ENCODE measurements around the gene NAA25.

NAA25 gene

GRCh38 chr12:112134731-112135130 lies 26.1 kb upstream of the NAA25 start:
- Histone ChIP-seq H3K4me1 (peaks cover 18 to 36% (median 21%) of the 10 kb centered on the region in 10 experiments), H4K20me1 (peaks cover 0 to 41% (median 0%) of the 10 kb centered on the region in 11 experiments; a peak in 9 of 22 replicates), H3K9me3 (replicated peaks in 1 of 11) (no peaks in the 10 kb centered on the region), H3K36me3 (peaks cover 58 to 80% (median 67%) of the 10 kb centered on the region in 11 experiments), H3K27ac (no peak overlapping the region), H3K27me3 (no peaks in the 10 kb centered on the region), H3K4me3 (no peak overlapping the region), H3K9ac (no peak overlapping the region), H3K4me2 (no peak overlapping the region)
- peak in 4 of 11 experiments; percentile 21 to 64 (median 46); a peak in 3 of 22 replicates for TF ChIP-seq Cebpa-rat (IDR thresholded peaks at IDR 0.05)

- no peak for TF ChIP-seq Cebpa-rat (IDR thresholded peaks at IDR 0.05)
- Histone ChIP-seq H3K4me3 (no peak overlapping the region), H3K9me3 (replicated peaks in 1 of 11) (no peaks in the 10 kb centered on the region), H3K9ac (no peak overlapping the region), H3K4me1 (peaks cover 31 to 49% (median 34%) of the 10 kb centered on the region in 10 experiments), H3K36me3 (peaks cover 45 to 66% (median 54%) of the 10 kb centered on the region in 11 experiments), H3K4me2 (peak overlapping the region in 2 of 11 experiments; percentile 42 to 98; a peak in 4 of 22 replicates), H3K27ac (no peak overlapping the region), H3K27me3 (no peaks in the 10 kb centered on the region), H4K20me1 (peaks cover 0 to 41% (median 0%) of the 10 kb centered on the region in 11 experiments; a peak in 9 of 22 replicates)
Measured at GRCh38 chr12:112133418-112133817, 24.8 kb upstream of the NAA25 start.

- Histone ChIP-seq H3K4me2 (peak overlapping the region; percentile 82 to 100 (median 94); a peak in 18 of 22 replicates), H3K4me1 (peaks cover 48 to 66% (median 51%) of the 10 kb centered on the region in 10 experiments), H3K27ac (peak overlapping the region; percentile 68 to 92 (median 82); a peak in 18 of 22 replicates), H3K36me3 (peaks cover 28 to 49% (median 36%) of the 10 kb centered on the region in 11 experiments), H3K9ac (peak overlapping the region in 5 of 11 experiments; percentile 71 to 77 (median 74); a peak in 6 of 22 replicates), H3K9me3 (replicated peaks in 1 of 11) (no peaks in the 10 kb centered on the region), H4K20me1 (peaks cover 0 to 42% (median 7%) of the 10 kb centered on the region in 11 experiments; a peak in 12 of 22 replicates), H3K27me3 (no peaks in the 10 kb centered on the region), H3K4me3 (peak overlapping the region in 2 of 10 experiments; percentile 46 to 48; a peak in 3 of 20 replicates)
- no peak for TF ChIP-seq Cebpa-rat (IDR thresholded peaks at IDR 0.05)
Measured at GRCh38 chr12:112131686-112132085, 23.1 kb upstream of the NAA25 start.

- Histone ChIP-seq H3K27me3 (no peaks in the 10 kb centered on the region), H3K9ac (peak overlapping the region; percentile 68 to 85 (median 74)), H3K27ac (peak overlapping the region; percentile 68 to 92 (median 82)), H3K4me1 (peaks cover 56 to 72% (median 60%) of the 10 kb centered on the region in 10 experiments), H3K9me3 (replicated peaks in 1 of 11) (no peaks in the 10 kb centered on the region), H3K36me3 (peaks cover 16 to 37% (median 25%) of the 10 kb centered on the region in 11 experiments), H3K4me2 (peak overlapping the region; percentile 82 to 100 (median 94)), H3K4me3 (peak overlapping the region; percentile 34 to 62 (median 46); a peak in 15 of 20 replicates), H4K20me1 (peaks cover 0 to 45% (median 18%) of the 10 kb centered on the region in 11 experiments; a peak in 13 of 22 replicates)
- no peak for TF ChIP-seq Cebpa-rat (IDR thresholded peaks at IDR 0.05)
Measured at GRCh38 chr12:112130441-112130998, 21.9 kb upstream of the NAA25 start.

- Histone ChIP-seq H3K4me3 (peak overlapping the region; percentile 74 to 98 (median 87); a peak in 18 of 20 replicates), H3K27me3 (no peaks in the 10 kb centered on the region), H3K36me3 (peaks cover 0 to 6% (median 0%) of the 10 kb centered on the region in 11 experiments; a peak in 2 of 22 replicates), H3K4me1 (peaks cover 58 to 68% (median 63%) of the 10 kb centered on the region in 10 experiments), H3K9ac (peak overlapping the region in 10 of 11 experiments; percentile 36 to 97 (median 92); a peak in 12 of 22 replicates), H3K27ac (peak overlapping the region in 5 of 11 experiments; percentile 4 to 97 (median 82); a peak in 5 of 22 replicates), H3K4me2 (peak overlapping the region; percentile 82 to 100 (median 96)), H3K9me3 (replicated peaks in 1 of 11) (no peaks in the 10 kb centered on the region), H4K20me1 (peaks cover 0 to 27% (median 12%) of the 10 kb centered on the region in 11 experiments; a peak in 12 of 22 replicates)
- TF ChIP-seq Cebpa-rat (IDR thresholded peaks at IDR 0.05), result no peak
Measured at GRCh38 chr12:112126911-112127310, 18.3 kb upstream of the NAA25 start.

GRCh38 chr12:112126000-112126438 lies 17.4 kb upstream of the NAA25 start:
- H3K27ac ChIP-seq, result peak overlapping the region; percentile 82 to 97 (median 86)
- no peaks in the 10 kb centered on the region for H3K9me3 ChIP-seq (replicated peaks in 1 of 11)
- H3K36me3 ChIP-seq, result no peaks in the 10 kb centered on the region
- H3K27me3 ChIP-seq, result no peaks in the 10 kb centered on the region
- peak overlapping the region; percentile 82 to 100 (median 96) for H3K4me2 ChIP-seq
- H3K4me3 ChIP-seq, result peak overlapping the region; percentile 74 to 98 (median 87)
- peak overlapping the region; percentile 86 to 97 (median 92) for H3K9ac ChIP-seq
- no peak for TF ChIP-seq Cebpa-rat (IDR thresholded peaks at IDR 0.05)
- peaks cover 0 to 22% (median 10%) of the 10 kb centered on the region in 11 experiments; a peak in 12 of 22 replicates for H4K20me1 ChIP-seq
- peaks cover 49 to 59% (median 54%) of the 10 kb centered on the region in 10 experiments for H3K4me1 ChIP-seq

- Histone ChIP-seq H3K36me3 (no peaks in the 10 kb centered on the region), H3K9me3 (replicated peaks in 1 of 11) (no peaks in the 10 kb centered on the region), H3K4me3 (peak within 1 kb of the TSS; percentile 74 to 98 (median 87)), H3K9ac (peak within 1 kb of the TSS; percentile 86 to 97 (median 92)), H3K27ac (peak within 1 kb of the TSS; percentile 82 to 97 (median 86)), H4K20me1 (peaks cover 0 to 19% (median 10%) of the 10 kb centered on the region in 11 experiments; a peak in 11 of 22 replicates), H3K4me2 (peak within 1 kb of the TSS; percentile 82 to 100 (median 96)), H3K4me1 (peaks cover 46 to 53% (median 49%) of the 10 kb centered on the region in 10 experiments), H3K27me3 (no peaks in the 10 kb centered on the region)
- no peak for TF ChIP-seq Cebpa-rat (IDR thresholded peaks at IDR 0.05)
Measured at GRCh38 chr12:112125250-112125999, 16.8 kb upstream of the NAA25 start, which contains the start of gene TRAFD1. Gene TRAFD1, plus strand, starts transcription at chr12:112125560. Its CDS starts 4,963 bp downstream, at chr12:112130523.

- H3K4me1 ChIP-seq, result peaks cover 44 to 49% (median 47%) of the 10 kb centered on the region in 10 experiments
- TF ChIP-seq Cebpa-rat (IDR thresholded peaks at IDR 0.05), result no peak
- no peak overlapping the region for H3K27ac ChIP-seq
- peak overlapping the region; percentile 29 to 99 (median 47); a peak in 17 of 22 replicates for H3K4me2 ChIP-seq
- peak overlapping the region in 2 of 10 experiments; percentile 84 to 94; a peak in 2 of 20 replicates for H3K4me3 ChIP-seq
- H4K20me1 ChIP-seq, result peaks cover 0 to 19% (median 10%) of the 10 kb centered on the region in 11 experiments; a peak in 11 of 22 replicates
- H3K9ac ChIP-seq, result no peak overlapping the region
- no peaks in the 10 kb centered on the region for H3K36me3 ChIP-seq
- H3K27me3 ChIP-seq, result no peaks in the 10 kb centered on the region
- H3K9me3 ChIP-seq (replicated peaks in 1 of 11), result no peaks in the 10 kb centered on the region
Measured at GRCh38 chr12:112124918-112125249, 16.3 kb upstream of the NAA25 start.
